GM18868 (cell line): ENCODE measurements around the gene APBA2.
A peak's percentile ranks its signal among the peaks of the same experiment; 100 is the strongest.
"Not testable (repeated sequence)": the region's sequence is repeated elsewhere in the genome, so short reads cannot be mapped to it uniquely, and the experiment has no call there.

ENCODE experiments used
- ATAC-seq: cut with Tn5 transposase; IDR thresholded peaks from one replicate; pipeline ENCODE4 v1.9.1; 2021; ENCODE audit warnings: mild to moderate bottlenecking, moderate library complexity; ENCODE audit not compliant: unreplicated experiment

The APBA2 gene

DNA sequence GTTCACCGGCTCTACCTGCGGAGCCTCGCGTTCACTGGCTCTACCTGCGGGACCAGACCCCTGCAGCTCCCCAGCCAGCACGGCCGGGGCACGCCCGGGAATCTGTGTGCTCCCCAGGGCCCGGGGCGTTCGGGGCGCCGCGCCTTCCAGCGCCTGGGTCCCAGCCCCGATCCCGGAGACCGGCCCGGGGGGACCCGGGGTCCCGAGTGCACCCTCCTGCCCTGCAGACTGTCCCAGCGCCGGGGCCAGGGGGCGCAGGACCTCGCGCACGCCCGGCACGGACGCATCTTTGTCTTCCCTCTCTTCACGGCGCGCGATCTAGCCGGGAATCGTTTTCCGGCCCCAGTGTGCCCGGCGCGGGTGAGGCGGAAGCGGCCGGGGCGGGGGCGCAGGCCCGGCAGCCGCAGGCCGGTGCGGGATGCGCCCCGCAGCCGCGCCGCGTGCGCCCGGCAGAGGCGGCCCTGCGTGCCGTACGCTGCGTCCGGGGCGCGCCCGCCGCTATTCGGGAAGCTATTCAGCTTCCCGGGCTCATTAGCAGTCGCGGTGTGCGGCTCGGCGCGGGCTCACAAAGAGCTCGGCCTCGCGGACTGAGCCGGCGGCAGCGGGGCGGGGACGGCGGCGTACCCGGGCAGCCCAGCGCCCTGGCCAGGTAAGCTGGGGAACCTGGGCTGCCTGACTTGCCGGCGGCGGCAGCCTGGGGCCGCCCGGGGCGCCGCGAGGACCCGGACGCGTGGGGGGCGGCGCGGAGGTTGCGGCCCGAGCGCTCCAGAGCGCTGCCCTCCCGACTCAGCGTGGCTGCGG, at the start of gene APBA2:
Gene APBA2, plus strand, starts transcription at position 345 of the 801 bp plus-strand sequence. CDS start 167,911 bp downstream, outside the sequence.
- ATAC-seq = no peak

DNA sequence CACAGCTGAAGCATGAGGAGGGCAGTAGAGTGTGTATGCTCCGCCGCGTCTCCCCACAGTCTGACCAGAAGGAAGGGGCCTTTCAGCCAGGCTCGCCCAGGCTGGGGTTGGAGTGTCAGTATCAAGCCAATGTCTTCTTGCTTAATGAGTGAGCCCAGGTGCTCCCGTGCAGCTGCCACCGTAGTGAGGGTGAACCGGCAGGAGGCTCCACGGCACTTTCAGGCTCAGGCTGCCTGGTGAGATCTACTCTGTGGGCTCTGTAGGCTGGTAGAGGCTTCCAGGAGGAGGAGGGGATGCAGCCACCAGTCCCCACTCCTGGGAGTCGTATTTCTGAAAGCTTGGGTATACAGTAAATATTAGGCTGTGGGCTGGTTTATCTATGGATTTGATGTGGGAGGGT, 45.5 kb upstream of the APBA2 start:
- ATAC-seq = not testable (repeated sequence)

DNA sequence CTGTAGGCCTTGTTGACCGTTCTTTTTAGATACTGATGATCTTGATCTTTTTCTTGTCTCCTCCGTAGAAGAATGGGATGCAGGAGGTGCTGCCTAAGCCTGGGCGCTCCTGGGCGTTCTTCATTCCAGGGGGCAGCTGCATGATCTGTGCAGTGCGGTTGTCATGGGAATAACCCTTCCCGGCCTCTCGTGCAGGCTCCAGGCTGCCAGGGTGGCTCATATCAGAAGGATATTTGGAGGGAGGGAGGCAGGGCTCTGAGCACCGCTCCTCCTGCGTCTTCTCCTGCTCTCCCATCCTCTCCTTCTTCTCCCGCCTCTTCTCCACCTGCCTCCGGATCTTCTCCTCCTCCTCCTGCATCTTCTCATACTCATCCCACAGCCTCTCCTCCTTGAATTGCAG, 43.6 kb upstream of the APBA2 start:
- ATAC-seq = not testable (repeated sequence)

DNA sequence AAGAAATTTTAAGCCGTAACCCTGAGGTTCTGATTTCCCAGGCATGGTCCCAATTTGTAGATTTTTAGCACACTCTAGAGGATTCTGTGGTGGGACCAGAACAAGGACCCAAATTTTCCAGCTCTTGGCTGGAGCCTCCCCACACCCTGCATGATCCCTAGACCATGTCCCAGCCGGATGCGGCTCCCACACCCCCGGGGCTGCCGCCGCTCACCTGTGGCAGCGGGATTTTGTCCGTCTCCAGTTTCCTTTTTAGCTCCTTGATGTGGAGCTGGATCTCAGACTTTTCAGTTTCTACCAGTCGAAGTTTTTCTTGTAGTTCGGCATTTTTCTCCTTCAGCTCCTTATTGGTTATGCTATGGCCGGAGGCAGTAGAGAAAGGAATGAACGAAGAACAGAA, 42.3 kb upstream of the APBA2 start:
- not testable (repeated sequence) for ATAC-seq

DNA sequence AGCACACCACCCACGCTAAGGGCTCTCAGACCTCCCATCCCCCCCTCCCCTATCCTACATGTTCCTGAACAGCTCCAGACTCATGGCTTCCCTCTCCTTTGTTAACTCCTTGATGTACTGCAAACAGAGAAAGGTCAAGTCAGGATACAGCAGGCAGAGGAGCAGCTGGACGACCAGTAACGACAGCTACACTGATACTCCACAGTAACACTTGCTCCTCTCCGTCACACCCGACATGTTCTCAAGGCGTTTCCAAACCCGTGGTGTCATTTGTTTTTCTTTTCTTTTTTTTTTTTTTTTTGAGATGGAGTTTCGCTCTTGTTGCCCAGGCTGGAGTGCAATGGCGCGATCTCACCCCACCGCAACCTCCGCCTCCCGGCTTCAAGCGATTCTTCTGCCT, 41.6 kb upstream of the APBA2 start:
- not testable (repeated sequence) for ATAC-seq

DNA sequence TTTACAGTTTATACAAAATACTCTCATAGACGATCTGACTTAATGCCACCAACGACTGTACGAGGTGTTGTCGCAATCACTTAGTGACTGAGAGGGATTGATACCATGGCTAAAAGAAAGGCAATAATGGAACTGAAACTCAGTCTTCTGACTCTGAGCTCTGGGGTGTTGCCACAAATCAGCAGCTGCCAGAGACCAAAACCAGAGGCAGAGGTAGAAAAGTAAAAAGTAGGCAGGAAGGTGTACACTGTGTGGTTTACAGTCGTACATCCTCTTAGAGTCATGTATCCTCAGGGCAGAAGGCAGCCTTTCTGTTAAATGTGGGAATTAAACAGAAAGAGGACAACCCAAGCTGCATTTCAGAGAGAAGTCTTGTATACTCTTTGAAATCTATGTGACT, 38.5 kb upstream of the APBA2 start:
- peak; percentile 98 for ATAC-seq

DNA sequence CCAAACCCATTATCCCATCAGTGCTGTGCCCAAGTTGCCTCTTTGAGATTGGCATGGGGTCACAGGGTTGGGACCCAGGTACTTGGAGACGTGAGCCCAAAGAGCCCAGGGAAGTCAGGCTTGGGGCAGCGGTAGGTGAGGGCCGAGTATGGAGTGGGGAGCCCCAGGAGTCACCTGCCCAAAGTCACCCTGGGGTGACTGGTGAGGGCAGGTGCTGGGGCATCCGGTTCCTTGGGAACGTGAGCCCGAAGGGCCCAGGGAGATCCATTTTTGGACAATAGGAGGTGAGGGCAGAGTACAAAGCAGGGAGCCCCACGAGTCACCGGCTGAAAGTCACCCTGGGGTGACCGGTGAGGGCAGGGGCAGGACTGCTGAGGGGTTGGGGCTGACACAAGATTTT, 37.8 kb upstream of the APBA2 start:
- ATAC-seq = not testable (repeated sequence)

DNA sequence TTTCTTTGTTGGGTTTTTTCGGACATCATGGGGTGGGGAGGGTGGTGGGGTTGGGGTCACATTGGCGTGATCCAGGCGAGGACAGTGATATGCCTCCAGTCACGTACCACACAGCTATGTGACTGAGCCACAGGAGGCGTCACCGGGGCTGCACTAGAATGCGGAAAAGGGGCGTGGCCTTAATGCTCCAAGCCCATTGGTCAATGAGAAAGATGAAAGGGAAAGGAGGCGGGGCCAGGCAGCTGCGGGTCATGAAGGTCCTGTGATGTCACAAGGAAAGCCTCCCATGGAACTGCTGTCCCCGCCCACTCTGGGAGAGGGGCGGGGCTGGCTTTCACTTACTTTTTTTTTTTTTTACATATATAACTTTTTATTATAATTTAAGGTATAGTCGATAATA, 37.3 kb upstream of the APBA2 start, which contains the start of gene GOLGA6L7:
Gene GOLGA6L7, minus strand, starts transcription at position 124 of the 400 bp plus-strand sequence. Its CDS starts 95 bp downstream, at position 29.
- ATAC-seq = not testable (repeated sequence)

DNA sequence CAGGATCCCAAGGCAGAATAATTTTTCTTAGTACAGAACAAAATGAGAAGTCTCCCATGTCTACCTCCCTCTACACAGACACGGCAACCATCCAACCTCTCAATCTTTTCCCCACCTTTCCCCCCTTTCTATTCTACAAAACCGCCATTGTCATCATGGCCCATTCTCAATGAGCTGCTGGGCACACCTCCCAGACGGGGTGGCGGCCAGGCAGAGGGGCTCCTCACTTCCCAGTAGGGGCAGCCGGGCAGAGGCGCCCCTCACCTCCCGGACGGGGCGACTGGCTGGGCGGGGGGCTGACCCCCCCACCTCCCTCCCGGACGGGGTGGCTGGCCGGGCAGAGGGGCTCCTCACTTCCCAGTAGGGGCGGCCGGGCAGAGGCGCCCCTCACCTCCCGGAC, 36.5 kb upstream of the APBA2 start:
- ATAC-seq = not testable (repeated sequence)

DNA sequence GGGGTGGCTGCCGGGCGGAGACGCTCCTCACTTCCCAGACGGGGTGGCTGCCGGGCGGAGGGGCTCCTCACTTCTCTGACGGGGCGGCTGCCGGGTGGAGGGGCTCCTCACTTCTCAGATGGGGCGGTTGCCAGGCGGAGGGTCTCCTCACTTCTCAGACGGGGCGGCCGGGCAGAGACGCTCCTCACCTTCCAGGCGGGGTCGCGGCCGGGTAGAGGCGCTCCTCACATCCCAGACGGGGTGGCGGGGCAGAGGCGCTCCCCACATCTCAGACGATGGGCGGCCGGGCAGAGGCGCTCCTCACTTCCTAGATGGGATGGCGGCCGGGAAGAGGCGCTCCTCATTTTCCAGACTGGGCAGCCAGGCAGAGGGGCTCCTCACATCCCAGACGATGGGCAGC, 36.0 kb upstream of the APBA2 start:
- ATAC-seq = not testable (repeated sequence)

DNA sequence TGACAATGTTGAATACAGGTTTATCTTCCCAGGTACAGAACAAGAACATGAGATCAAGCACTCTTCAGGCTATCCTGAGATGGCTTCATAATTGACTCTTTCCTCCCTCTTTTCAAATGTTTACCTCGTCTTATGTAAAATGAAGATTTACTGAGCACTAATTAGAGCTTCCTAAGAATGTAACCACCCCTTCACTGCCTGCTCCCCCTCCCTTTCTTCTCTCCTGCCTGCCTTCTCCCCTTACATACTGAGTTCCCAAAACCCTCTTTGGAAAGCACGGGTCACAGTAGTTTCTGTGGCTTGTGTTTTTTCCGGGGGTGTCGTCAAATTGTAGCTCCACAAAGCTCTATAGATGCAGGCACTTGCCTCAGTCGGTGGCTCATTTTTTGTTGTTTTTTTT, 32.1 kb upstream of the APBA2 start:
- ATAC-seq = not testable (repeated sequence)

DNA sequence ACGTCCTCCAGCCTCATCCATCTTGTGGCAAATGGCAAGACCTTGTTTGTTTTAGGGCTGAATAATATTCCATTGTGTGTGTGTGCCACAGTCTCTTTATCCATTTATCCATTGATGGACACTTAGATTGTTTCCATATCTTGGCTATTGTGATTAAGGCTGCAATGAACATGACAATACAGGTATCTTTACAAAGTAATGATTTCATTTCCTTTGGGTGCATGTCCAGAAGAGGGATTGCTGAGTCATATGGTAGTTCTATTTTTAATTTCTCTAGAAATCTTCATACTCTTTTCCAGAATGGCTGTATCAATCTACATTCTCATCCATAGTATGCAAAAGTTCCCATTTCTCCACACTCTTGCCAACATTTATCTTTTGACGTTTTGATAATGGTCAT, 31.2 kb upstream of the APBA2 start:
- not testable (repeated sequence) for ATAC-seq

DNA sequence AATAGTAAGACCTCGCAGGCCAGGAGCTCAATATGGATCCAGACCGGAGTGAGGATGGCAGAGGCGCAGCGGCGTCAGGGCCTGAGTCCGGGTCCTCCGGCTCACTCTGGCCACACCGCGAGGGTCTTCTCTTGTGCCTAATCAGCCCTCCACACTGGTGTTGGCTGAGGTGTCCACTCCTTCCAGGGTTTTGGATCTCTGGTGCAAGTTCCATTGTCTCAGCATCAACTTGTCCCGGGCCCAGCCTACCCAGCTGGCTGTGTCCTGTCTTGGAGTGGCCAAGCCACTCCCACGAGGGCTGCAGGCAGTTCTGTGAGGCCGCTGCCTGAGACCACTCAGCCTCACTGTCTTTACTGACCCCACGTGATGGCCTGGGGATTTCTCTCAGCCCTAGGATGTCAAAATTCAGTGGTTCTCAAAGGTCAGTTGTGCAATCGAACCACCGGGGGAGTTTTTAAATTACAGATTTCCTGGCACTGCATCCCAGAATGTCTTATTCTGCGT, 24.7 kb upstream of the APBA2 start:
- no peak for ATAC-seq

DNA sequence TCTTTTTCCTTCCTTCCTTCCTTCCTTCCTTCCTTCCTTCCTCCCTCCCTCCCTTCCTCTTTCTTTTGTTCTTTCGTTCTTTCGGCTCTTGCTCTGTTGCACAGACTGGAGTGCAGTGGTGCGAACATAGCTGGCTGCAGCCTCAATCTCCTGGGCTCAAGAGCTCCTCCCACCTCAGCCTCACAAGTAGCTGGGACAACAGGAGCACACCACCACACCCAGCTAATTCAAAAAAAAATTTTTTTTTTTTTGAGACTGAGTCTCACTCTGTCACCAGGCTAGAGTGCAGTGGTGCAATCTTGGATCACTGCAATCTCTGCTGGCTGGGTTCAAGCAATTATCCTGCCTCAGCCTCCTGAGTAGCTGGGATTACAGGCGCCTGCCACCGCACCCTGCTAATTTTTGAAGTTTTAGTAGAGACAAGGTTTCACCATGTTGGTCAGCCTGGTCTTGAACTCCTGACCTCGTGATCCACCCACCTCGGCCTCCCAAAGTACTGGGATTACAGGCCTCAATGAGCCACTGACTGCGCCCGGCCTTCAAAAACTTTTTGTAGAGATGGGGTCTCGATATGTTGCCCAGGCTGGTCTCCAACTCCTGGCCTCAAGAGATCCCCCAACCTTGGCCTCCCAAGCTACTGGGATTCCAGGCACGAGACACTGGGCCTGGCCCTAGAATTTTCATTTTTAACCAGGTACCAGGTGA, 24.0 kb upstream of the APBA2 start:
- ATAC-seq = not testable (repeated sequence)

DNA sequence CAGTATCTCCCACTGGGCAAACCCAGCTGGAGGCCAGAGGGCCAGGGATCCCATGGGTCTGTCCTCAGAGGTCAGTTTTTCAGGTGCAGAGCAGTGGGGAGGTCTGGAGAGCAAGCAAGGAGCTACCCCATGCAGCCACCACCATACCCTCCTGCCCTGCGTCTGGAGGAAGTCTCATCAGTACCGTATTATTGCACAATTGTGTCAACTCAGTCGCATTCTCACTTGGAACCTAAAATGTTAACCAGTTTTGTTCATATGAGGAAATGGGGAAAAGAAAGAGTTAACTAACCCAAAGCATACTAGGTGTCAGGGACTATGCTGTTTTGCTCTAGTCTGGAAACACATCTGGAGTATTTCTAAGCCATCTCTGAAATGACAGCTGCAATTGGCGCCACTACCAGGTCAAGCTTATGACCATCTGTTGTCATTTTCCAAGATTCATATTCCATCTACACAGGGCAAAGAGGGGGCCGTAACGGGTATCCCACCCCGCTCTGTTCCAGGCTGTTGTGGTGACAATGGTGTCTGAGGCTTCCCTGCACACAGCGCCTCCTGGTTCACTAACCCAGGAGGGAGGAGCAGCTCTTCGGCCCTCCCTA, 16.9 kb upstream of the APBA2 start:
- ATAC-seq = no peak

DNA sequence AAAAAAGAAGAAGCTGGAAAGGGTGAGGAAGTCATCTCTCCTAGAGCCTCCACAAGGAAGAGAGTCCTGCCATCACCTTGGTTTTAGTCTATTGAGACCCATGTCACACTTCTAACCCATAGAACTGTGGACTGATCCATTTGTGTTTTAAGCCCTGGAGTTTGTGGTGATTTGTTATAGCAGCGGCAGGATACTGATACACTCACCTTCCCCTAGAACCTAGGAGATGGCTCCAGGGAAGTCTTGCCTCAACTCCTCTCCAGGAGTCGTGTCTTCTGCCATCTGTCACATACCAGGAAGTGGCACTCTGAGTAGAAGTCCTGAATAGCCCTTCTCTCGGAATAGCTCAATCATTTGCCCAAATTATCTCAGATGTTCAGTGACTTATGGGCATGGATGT, 14.6 kb upstream of the APBA2 start:
- ATAC-seq = no peak

DNA sequence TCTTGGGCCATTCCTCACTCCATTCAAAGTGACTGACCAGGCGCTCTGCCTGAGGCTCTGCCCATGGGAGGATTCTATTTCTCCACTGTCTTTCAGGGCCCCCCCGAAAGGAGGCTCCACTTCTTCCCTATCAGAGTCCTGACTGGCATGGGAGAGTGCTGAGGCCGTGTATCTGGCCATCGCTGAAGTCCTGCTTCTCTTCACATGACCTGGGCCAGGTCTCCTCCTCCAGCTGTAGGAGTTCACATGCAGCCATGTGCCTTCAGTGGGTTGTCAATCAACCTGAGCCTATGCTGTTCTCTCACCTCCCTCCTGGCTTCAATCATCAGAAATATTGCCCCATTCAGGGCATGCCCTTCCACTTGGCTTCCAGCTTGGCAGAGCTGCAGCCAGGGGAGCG, 12.8 kb upstream of the APBA2 start:
- no peak for ATAC-seq

DNA sequence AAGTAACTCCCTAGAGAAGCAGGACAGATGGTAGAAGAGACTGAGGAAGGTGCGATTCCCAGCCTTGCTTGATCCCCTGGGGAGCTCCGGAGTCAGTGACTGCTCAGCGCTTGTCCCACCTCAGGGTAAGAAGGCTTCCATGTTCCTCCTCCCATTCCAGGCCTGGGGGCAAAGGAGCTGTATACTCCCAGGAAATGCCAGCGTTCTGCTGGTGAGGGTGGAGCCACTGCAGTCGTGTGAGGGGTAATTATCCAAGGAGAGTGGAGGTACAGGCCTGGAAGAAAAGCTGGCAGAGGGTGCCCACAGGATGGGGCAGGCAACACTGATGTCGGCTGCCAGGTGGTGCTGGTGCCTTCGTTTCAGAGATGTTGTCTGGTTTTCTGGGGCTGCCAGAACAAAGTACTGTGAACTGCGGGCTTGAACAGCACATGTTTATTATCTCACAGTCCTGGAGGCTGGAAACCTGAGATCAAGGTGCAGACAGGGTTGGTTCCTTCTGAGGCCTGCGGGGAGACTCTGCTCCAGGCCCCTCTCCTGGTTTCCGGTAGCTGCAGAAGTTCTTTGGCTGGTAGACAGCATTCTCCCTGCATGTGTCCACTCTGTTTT, 12.1 kb upstream of the APBA2 start:
- no peak for ATAC-seq

DNA sequence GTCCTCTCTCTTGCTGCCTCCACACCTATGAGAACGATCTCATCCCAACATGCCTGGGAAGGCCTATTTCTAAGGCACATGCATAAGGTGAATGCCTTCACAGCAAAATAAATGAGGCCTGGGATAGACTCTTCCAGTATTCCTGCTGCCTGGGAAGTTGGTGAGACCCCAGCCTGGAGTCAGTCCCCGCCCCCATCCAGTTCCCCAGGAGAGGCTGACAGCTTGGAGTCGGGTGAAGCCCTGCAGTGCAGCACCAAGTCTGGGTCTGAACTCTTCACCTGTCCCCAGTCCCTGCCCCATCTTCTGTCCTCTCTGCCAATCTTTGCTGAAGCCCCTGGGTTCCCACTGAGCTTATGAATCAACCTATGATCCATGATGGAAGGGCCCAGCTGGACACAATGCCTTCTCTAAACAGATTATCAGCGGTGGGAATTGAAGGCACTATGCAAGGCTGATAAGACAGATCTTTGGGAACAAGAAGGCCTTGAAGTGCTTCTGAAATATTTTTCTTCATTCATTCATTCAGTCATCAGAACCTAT, 10.2 kb upstream of the APBA2 start:
- no peak for ATAC-seq

DNA sequence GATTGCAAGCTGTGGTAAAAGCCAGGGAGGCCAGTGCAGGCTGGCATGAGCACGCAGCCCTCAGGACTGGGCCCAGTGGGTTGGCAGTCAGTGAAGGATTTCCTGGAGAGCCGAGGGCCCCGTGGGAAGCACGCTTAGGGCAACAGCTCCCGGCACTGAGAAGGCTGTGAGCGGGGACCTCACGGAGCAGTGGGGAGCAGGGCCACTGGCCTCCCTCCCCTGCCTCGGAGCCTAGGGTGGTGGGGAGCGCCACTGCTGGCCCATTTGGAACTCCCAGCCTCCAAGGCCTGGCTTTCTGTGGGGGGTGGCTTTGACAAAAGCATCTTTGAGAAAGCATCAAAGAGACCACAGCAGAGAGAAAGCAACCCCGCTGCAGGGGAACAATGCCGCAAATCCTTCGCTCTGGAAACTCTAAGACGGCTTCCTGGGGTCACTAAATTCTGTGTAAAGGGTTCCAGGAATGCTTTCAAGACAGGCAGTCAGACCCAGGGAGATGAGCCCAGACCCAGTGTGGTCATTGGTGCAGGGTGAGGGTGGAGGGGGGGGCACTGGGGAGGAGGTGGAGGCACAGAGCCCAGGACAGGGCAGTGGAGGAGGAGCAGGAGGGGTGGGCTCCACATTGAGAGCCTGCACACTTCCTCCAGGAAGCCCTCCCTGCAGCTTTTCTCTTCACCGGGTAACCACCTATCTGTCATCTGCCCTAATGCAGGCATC, 9.5 kb upstream of the APBA2 start:
- ATAC-seq = no peak
